PFSK-1 (cell line): ENCODE data around the gene SUSD4.

ENCODE experiments used
- SIN3A ChIP-seq: IDR thresholded peaks from 2 replicates; pipeline ENCODE4 v1.6.1; 2012; ENCODE audit warnings: mild to moderate bottlenecking, low read length, moderate library complexity, borderline replicate concordance; ENCODE audit not compliant: insufficient read depth
- TAF1 ChIP-seq: IDR thresholded peaks from 2 replicates; pipeline ENCODE4 v1.6.1; 2012; ENCODE audit warnings: low read length, control low read depth, borderline replicate concordance; ENCODE audit not compliant: insufficient read depth

DNA sequence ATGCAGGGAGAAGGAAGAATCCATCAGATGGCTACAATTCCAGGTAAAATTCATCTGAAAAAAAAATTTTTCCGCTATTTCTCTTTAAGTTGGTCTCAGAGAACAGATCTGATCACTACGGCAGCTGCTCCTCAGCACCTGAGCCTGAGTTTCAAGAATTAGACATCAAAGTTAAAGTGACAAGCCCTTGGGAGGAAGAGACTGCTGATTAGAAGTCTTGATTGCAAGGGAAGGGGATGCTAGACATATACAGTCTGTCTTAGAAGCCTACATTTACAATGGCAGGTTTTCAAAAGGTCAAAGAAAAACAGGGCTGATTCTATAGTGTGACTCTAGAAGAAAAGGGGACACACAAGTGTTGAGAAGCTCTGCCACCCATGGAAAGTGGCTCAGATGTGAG lies 48.3 kb downstream of the SUSD4 start:
- TF ChIP-seq TAF1: no peak
- no peak for TF ChIP-seq SIN3A
